PFSK-1 (cell line): ENCODE measurements around the gene DMBX1.

ENCODE experiments used
- POLR2AphosphoS5 ChIP-seq: IDR thresholded peaks from 2 replicates; pipeline ENCODE4 v1.6.1; 2012; ENCODE audit warnings: low read depth, mild to moderate bottlenecking, control low read depth, low read length, moderate library complexity
- TAF1 ChIP-seq: IDR thresholded peaks from 2 replicates; pipeline ENCODE4 v1.6.1; 2012; ENCODE audit warnings: low read length, control low read depth, borderline replicate concordance; ENCODE audit not compliant: insufficient read depth
- TF ChIP-seq, protein P1 (sequence below), 2 experiments: IDR thresholded peaks; 2 replicates each; pipeline versions ENCODE4 v1.6.1 to v1.8.0; 2011 to 2012; ENCODE audit warnings: low read depth in 2 of 2, low read length in 2 of 2, control low read depth in 1 of 2, inconsistent platforms in 1 of 2, mild to moderate bottlenecking in 1 of 2, moderate library complexity in 1 of 2; ENCODE audit not compliant: insufficient read depth in 1 of 2

DNA sequence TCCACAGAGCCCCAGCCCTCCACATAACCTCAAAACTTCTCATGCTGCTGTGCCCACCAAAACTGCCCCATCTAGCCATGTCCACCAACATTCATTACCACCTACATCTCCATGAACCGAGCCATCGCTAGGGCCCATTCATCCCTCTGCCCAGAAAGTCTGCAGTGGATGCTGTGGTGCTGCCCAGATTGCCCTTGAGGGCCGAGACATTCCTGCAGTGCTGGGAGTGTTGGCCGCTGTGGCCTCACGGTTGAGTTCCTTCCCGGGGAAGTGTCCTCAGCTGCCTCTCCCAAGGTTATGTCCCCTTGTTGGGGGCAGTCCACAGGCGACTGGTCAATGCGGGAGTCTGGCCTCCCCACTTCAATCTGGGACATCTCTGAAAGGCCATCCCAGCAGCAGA lies 30.3 kb upstream of the DMBX1 start:
- TF ChIP-seq POLR2AphosphoS5 (no peak), TAF1 (no peak)
- TF ChIP-seq, protein P1, sequence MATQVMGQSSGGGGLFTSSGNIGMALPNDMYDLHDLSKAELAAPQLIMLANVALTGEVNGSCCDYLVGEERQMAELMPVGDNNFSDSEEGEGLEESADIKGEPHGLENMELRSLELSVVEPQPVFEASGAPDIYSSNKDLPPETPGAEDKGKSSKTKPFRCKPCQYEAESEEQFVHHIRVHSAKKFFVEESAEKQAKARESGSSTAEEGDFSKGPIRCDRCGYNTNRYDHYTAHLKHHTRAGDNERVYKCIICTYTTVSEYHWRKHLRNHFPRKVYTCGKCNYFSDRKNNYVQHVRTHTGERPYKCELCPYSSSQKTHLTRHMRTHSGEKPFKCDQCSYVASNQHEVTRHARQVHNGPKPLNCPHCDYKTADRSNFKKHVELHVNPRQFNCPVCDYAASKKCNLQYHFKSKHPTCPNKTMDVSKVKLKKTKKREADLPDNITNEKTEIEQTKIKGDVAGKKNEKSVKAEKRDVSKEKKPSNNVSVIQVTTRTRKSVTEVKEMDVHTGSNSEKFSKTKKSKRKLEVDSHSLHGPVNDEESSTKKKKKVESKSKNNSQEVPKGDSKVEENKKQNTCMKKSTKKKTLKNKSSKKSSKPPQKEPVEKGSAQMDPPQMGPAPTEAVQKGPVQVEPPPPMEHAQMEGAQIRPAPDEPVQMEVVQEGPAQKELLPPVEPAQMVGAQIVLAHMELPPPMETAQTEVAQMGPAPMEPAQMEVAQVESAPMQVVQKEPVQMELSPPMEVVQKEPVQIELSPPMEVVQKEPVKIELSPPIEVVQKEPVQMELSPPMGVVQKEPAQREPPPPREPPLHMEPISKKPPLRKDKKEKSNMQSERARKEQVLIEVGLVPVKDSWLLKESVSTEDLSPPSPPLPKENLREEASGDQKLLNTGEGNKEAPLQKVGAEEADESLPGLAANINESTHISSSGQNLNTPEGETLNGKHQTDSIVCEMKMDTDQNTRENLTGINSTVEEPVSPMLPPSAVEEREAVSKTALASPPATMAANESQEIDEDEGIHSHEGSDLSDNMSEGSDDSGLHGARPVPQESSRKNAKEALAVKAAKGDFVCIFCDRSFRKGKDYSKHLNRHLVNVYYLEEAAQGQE (IDR thresholded peaks at IDR 0.05; ENCODE audit: insufficient read depth in 1 of 2, low read depth in 2 of 2, low read length in 2 of 2): no peak
